ENCODE measurements around the gene WASF1.
"Not testable (repeated sequence)": the region's sequence is repeated elsewhere in the genome, so short reads cannot be mapped to it uniquely, and the experiment has no call there.

Gene WASF1

DNA sequence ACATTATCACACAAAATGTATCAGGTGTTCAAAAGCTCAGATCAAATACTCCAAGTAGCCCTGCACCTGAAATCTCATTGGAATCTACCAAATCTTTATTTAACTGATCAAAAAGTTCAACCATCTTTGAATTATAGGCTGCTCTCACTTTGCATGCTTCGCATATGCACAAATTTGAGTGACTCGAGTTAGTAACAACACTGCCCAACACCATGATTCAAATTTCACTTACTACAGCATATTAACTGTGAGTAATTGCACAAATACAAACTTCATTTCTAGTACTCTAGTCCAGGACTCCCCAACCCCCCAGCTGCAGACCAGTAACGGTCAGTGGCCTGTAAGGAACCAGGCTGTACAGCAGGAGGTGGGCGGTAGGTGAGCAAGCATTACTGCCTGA is 51.1 kb downstream of the WASF1 start:
- H3K27ac Mint-ChIP-seq: no peak overlapping the region
- H3K9me3 Mint-ChIP-seq: peaks cover 4% of the 10 kb centered on the region
- no peaks in the 10 kb centered on the region for H3K36me3 Mint-ChIP-seq (ENCODE audit: low read depth)

DNA sequence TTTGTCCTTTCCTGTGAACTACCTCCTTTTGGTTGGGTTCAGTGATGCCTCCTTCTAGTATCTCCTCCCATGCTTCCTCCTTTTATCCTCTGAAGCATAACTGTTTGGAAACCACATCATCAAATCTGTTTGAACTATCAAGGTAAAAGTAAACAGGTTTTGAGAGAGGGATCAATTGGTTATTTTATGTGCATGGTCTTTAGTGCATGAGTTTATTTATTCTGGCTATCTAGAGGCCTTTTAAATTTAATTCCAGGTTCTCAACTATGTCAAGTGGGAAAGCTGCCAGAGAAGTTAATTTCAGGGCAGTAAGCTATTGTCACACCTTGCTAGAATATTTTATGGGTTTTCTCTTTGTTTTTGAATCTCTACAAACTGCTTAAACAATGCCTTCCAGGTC is 54.1 kb downstream of the WASF1 start:
- Mint-ChIP-seq H3K4me1 (ENCODE audit: low read depth) (no peaks in the 10 kb centered on the region), H3K36me3 (ENCODE audit: low read depth) (no peaks in the 10 kb centered on the region), H3K27me3 (no peaks in the 10 kb centered on the region), H3K9me3 (peaks cover 6% of the 10 kb centered on the region), H3K4me3 (no peak overlapping the region), H3K27ac (no peak overlapping the region)

More for the DNA sequence above, 51.1 kb downstream of the WASF1 start:
- Mint-ChIP-seq H3K27me3 (no peaks in the 10 kb centered on the region), H3K4me3 (no peak overlapping the region), H3K4me1 (ENCODE audit: low read depth) (no peaks in the 10 kb centered on the region)

DNA sequence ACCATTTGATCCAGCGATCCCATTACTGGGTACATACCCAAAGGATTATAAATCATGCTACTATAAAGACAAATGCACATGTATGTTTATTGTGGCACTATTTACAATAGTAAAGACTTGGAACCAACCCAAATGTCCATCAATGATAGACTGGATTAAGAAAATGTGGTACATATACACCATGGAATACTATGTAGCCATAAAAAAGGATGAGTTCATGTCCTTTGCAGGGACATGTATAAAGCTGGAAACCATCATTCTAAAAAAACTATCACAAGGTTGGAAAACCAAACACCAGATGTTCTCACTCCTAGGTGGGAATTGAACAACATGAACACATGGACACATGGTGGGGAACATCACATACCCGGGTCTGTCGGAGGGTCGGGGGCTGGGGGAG is 57.8 kb downstream of the WASF1 start:
- H3K9me3 Mint-ChIP-seq; H3K27me3 Mint-ChIP-seq; H3K4me3 Mint-ChIP-seq; H3K36me3 Mint-ChIP-seq (ENCODE audit: low read depth); H3K4me1 Mint-ChIP-seq (ENCODE audit: low read depth); H3K27ac Mint-ChIP-seq: not testable (repeated sequence)

DNA sequence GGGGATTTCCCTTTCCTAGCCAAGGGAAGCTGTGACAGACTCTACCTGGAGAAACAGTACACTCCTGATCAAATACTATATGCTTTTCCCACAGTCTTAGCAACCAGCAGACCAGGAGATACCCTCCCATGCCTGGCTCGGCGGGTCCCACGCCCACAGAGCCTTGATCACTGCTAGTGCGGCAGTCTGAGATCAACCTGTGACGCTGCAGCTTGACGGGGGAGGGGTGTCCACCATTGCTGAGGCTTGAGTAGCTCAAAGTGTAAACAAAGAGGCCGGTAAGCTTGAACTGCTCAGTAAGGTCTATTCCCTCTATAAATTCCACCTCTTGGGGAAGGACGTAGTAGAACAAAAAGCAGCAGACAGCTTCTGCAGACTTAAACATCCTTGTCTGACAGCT is 63.2 kb downstream of the WASF1 start:
- peaks cover 12% of the 10 kb centered on the region for H3K9me3 Mint-ChIP-seq
- no peak overlapping the region for H3K4me3 Mint-ChIP-seq
- H3K4me1 Mint-ChIP-seq (ENCODE audit: low read depth): no peaks in the 10 kb centered on the region
- H3K36me3 Mint-ChIP-seq (ENCODE audit: low read depth): peaks cover 3% of the 10 kb centered on the region
- no peak overlapping the region for H3K27ac Mint-ChIP-seq
- H3K27me3 Mint-ChIP-seq: no peaks in the 10 kb centered on the region

DNA sequence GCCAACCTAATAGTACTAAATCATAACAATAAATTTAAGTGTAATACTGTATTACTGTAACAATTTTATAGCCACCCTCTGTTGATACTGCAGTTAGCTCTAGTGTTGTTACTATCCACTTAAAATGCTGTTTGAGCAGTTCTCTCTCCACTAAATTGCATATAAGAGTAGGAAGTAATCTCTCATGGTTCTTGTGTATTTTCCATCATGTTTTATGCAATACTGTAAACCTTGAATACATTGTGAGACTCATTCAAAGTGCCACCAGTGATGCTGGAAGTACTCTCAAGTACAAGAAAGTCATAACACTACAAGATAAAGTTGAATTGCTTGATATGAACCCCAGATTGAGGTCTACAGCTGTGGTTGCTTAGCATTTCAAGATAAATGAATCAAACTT is 65.5 kb downstream of the WASF1 start:
- no peaks in the 10 kb centered on the region for H3K4me1 Mint-ChIP-seq (ENCODE audit: low read depth)
- H3K27me3 Mint-ChIP-seq: no peaks in the 10 kb centered on the region
- H3K36me3 Mint-ChIP-seq (ENCODE audit: low read depth): peaks cover 3% of the 10 kb centered on the region
- peaks cover 6% of the 10 kb centered on the region for H3K9me3 Mint-ChIP-seq
- no peak overlapping the region for H3K27ac Mint-ChIP-seq
- no peak overlapping the region for H3K4me3 Mint-ChIP-seq

DNA sequence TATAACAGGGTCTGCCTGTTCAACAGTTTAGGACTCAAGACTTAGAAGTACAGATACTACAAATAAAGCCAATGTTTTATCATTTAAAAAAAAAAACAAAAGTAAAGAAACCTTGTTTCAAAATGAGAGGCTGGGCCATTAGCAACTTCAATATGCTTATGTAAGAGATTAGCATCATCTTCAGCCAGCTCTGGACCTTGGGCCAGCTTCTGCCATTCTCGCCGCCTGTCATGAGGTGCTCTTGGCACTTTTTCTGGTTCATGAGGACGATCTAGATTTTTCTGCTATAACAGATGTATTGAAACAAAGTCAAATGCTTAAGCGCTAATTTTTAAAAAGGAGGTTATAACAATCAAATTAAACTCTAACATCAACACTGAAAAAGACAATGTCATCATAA is 74.2 kb downstream of the WASF1 start:
- H3K4me1 Mint-ChIP-seq (ENCODE audit: low read depth): no peaks in the 10 kb centered on the region
- H3K4me3 Mint-ChIP-seq: no peak overlapping the region
- H3K36me3 Mint-ChIP-seq (ENCODE audit: low read depth): peaks cover 5% of the 10 kb centered on the region
- H3K27me3 Mint-ChIP-seq: no peaks in the 10 kb centered on the region
- H3K27ac Mint-ChIP-seq: no peak overlapping the region
- H3K9me3 Mint-ChIP-seq: no peaks in the 10 kb centered on the region

DNA sequence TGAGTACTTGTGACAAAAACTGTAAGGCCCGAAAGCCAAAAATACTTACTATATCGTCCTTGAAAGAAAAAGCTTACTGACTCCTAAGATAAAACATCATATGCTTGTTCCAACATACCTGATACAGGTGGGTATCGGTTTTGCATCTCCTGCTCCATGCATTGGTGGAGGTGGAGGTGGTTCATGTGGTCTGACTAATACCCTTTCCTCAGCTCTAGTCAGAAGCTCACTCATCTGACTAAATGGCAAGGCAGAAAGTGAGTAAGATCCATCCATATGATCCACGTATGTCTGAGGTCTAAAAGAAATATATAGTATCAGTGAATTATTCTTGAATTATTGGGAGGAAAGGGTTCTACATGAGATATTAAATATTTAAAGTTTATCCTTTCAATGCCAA is 76.2 kb downstream of the WASF1 start:
- Mint-ChIP-seq H3K9me3 (no peaks in the 10 kb centered on the region), H3K27me3 (no peaks in the 10 kb centered on the region), H3K27ac (no peak overlapping the region), H3K4me3 (no peak overlapping the region), H3K4me1 (ENCODE audit: low read depth) (no peaks in the 10 kb centered on the region), H3K36me3 (ENCODE audit: low read depth) (peaks cover 5% of the 10 kb centered on the region)

DNA sequence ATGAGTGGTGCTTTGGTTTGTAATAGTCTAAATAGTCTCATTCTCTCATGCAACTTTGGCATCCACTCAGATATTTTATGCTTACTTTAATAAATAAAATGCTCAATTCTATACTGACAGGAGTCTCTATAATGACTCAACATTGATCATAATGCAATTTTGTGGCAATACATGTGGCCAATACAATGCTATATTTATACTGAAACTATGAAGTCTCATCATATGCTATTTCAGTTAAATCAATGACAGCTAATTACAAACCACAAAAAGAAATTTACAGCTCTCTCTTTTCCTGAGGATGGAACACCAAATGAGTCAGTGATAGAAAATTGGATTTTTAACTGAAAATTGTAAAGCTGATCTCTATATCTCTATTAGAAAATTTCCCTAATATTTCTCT is 77.1 kb downstream of the WASF1 start:
- Mint-ChIP-seq H3K4me3 (no peak overlapping the region), H3K27me3 (no peaks in the 10 kb centered on the region), H3K4me1 (ENCODE audit: low read depth) (no peaks in the 10 kb centered on the region), H3K9me3 (no peaks in the 10 kb centered on the region), H3K36me3 (ENCODE audit: low read depth) (peaks cover 5% of the 10 kb centered on the region), H3K27ac (no peak overlapping the region)

DNA sequence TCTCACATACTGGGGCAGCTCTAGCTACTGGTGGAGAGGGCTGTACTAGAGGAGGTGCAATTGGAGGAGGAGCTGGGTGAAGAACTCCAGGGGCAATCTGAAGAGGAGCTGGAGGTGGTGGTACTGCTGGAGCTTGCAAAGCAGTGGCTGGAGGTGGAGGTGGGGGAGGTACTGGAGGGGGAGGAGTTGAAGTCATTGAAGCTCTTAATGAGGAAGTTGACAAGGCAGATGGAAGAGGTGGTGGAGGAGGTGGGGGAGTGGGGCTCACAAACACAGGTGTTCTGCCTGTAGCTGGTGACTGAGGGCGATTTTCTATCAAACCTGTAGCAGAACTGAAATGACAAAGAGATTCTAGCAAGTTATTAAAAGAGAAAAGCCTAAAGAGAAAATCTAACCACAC is 77.6 kb downstream of the WASF1 start:
- H3K4me3 Mint-ChIP-seq: no peak overlapping the region
- H3K27ac Mint-ChIP-seq: no peak overlapping the region
- H3K36me3 Mint-ChIP-seq (ENCODE audit: low read depth): peaks cover 4% of the 10 kb centered on the region
- no peaks in the 10 kb centered on the region for H3K4me1 Mint-ChIP-seq (ENCODE audit: low read depth)
- no peaks in the 10 kb centered on the region for H3K27me3 Mint-ChIP-seq
- H3K9me3 Mint-ChIP-seq: no peaks in the 10 kb centered on the region

DNA sequence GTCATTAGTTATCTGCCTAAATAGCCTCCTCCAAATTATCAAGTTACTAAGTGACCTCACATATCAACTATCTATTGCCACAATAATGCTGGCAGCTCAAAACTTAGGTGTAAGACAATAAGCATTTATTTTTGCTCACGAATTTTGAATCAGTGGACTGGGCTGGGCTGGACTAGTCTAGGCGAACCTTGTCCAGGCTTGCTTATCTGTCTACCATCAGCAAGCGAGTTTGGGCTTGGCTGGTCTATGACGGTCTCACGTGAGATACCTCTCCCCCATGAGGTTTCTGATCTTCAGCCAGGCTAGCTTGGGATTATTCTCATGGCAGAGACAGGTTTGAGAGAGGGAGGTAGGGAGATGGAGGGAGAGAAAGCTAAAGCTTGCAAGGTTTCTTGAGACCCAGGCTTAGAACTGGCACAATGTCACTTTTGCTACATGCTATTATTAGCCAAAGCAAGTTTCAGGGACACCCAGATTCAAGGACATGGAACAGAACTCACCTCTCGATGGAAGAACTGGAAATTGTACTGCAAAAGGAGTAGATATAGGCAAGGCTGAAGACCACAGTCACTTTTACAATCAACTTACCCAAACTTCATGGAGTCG is 80.9 kb downstream of the WASF1 start:
- Mint-ChIP-seq H3K27me3 (no peaks in the 10 kb centered on the region), H3K36me3 (ENCODE audit: low read depth) (no peaks in the 10 kb centered on the region), H3K27ac (no peak overlapping the region), H3K9me3 (no peaks in the 10 kb centered on the region), H3K4me3 (no peak overlapping the region), H3K4me1 (ENCODE audit: low read depth) (no peaks in the 10 kb centered on the region)

DNA sequence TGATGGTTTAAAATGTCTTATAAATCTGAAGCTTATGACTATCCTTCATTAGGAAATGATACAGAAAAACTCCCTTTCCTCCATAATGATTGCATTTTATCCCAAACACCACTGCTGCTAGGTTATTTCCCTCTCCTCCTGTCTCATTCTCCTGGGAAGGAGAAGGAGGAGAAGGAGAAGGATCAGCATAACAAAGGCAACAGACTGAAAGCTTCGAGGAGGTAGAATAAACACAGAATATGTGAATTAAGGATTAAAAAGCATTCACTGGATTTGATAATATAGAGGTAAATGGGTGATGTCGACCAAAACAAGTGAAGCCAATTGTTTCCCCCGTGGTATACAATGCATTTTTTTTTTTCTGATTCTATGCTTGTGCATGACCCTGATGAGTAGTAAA is 82.0 kb downstream of the WASF1 start:
- Mint-ChIP-seq H3K9me3 (no peaks in the 10 kb centered on the region), H3K4me3 (no peak overlapping the region), H3K4me1 (ENCODE audit: low read depth) (no peaks in the 10 kb centered on the region), H3K27me3 (no peaks in the 10 kb centered on the region), H3K36me3 (ENCODE audit: low read depth) (no peaks in the 10 kb centered on the region), H3K27ac (no peak overlapping the region)

DNA sequence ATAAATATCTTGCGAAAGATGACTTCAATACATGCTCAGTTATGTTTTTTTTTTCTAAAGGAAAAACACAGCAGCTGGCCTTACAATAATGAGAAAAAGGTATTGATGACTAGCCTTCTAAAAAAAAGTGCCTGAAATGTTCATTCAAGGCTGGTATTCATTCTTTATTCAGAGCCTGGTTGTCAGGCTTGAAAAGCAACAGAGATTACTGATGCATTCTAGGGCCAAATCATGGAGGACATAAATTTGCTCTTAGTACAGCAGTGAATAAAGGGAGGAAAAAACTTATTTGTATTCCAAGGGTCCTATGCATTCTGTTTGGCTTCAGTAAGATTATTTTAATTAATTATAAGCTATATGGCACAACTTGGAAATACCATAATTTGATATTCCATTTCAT is 83.5 kb downstream of the WASF1 start:
- Mint-ChIP-seq H3K27ac (no peak overlapping the region), H3K4me3 (no peak overlapping the region), H3K36me3 (ENCODE audit: low read depth) (no peaks in the 10 kb centered on the region), H3K9me3 (no peaks in the 10 kb centered on the region), H3K4me1 (ENCODE audit: low read depth) (no peaks in the 10 kb centered on the region), H3K27me3 (no peaks in the 10 kb centered on the region)

DNA sequence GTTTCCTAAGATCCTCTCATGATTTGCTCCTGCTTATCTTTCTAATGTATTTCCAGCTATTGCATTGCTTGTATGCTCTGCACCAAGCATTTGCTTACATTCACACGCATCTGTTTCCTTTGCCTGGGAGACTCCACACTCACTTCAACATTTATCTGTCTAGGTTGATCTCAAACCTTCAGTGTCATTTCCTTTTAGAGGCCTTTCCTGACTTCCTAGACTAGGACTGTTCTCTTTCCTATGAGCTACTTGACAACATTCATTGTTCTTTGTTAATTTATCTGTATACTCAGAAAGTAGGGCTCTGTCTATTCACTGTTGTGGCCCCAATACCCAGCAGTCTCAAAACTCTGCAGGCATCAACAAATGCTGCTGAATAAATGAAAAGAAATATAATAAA is 84.4 kb downstream of the WASF1 start:
- no peak overlapping the region for H3K27ac Mint-ChIP-seq
- H3K4me1 Mint-ChIP-seq (ENCODE audit: low read depth): no peaks in the 10 kb centered on the region
- H3K4me3 Mint-ChIP-seq: no peak overlapping the region
- no peaks in the 10 kb centered on the region for H3K36me3 Mint-ChIP-seq (ENCODE audit: low read depth)
- H3K9me3 Mint-ChIP-seq: no peaks in the 10 kb centered on the region
- H3K27me3 Mint-ChIP-seq: no peaks in the 10 kb centered on the region

DNA sequence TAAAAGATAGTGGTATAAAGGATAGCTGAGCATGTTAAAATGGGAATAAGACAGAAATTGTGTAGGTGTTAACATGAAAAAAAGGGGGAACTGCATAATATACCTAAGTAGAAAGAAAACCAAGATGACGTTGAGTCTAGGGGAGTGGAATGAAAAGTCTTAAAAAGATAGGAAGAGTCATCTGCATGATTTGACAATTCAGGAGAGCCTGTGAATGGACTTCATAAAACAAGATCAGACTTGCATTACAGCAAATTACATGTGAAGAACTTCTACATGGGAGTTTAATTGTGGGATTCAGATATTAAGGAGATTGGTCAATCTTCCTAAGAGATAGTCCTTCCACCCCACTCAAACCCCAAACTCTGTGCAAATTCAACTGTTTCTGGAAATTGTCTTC is 85.5 kb downstream of the WASF1 start:
- no peaks in the 10 kb centered on the region for H3K27me3 Mint-ChIP-seq
- H3K4me1 Mint-ChIP-seq (ENCODE audit: low read depth): no peaks in the 10 kb centered on the region
- no peak overlapping the region for H3K4me3 Mint-ChIP-seq
- no peaks in the 10 kb centered on the region for H3K36me3 Mint-ChIP-seq (ENCODE audit: low read depth)
- no peaks in the 10 kb centered on the region for H3K9me3 Mint-ChIP-seq
- H3K27ac Mint-ChIP-seq: no peak overlapping the region

DNA sequence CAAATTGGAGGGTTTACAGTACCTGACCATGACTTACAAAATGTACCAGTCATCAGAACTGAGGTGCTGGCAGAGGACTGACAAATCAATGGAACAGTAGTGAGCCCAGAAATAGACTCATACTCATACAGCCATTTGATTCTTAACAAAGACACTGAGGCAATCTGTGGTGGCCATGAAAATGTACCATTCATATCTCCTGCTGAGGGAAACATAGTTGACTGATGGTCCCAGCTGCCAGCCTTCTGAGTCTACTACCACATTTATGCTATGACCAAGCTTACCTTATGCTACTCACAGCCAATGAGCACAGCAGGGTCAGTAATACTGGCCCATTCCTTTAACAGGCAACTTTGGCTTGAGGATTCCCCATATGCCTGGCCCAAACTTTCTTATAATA is 88.6 kb downstream of the WASF1 start:
- no peak overlapping the region for H3K27ac Mint-ChIP-seq
- no peaks in the 10 kb centered on the region for H3K27me3 Mint-ChIP-seq
- H3K4me1 Mint-ChIP-seq (ENCODE audit: low read depth): no peaks in the 10 kb centered on the region
- H3K36me3 Mint-ChIP-seq (ENCODE audit: low read depth): no peaks in the 10 kb centered on the region
- no peaks in the 10 kb centered on the region for H3K9me3 Mint-ChIP-seq
- no peak overlapping the region for H3K4me3 Mint-ChIP-seq

DNA sequence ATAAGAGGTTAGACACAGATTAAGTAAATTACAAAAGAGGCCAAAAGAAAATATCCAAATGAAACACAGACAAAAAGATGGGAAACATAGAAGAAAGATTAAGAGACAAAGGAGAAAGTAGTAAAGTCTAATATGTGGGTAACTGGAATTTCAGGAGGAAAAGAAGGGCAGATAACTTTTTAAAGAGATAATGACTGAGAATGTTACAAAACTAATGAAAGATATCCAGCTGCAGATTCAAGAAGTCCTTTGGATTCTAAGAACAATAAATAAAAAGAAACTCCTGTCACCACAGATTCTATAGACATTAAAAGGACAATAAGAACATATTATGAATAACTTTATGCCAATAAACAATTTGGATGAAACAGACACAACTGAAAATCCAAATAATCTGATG is 90.1 kb downstream of the WASF1 start:
- Mint-ChIP-seq H3K27me3 (no peaks in the 10 kb centered on the region), H3K27ac (no peak overlapping the region), H3K9me3 (no peaks in the 10 kb centered on the region), H3K4me3 (no peak overlapping the region), H3K36me3 (ENCODE audit: low read depth) (no peaks in the 10 kb centered on the region), H3K4me1 (ENCODE audit: low read depth) (no peaks in the 10 kb centered on the region)
